Esophagus muscularis mucosa (tissue), 3 donors: Measurements from ENCODE around the gene HLCS.

ENCODE experiments used
- CTCF ChIP-seq, 3 experiments: fragments of 200-600 bp in 2 of 3; fragments of 450-650 bp in 1 of 3; sonication (generic) in 2 of 3; IDR thresholded peaks; one replicate each; pipeline ENCODE4 v1.5.1; 2017 to 2019; ENCODE audit warnings: antibody characterized with exemption in 3 of 3, mild to moderate bottlenecking in 2 of 3, moderate library complexity in 1 of 3
- POLR2AphosphoS5 ChIP-seq, 2 donors: sonication (generic); formaldehyde crosslinking; IDR thresholded peaks; one replicate each; pipeline ENCODE4 v1.6.1; 2017; ENCODE audit warnings: antibody characterized with exemption in 2 of 2

GRCh38 chr21:36985751-36986594 lies 19.5 kb upstream of the HLCS start:
- TF ChIP-seq CTCF (IDR thresholded peaks at IDR 0.05): no peak
- no peak for TF ChIP-seq POLR2AphosphoS5 (IDR thresholded peaks at IDR 0.05)
